Glutamatergic neuron (in vitro differentiated cells): ENCODE measurements around the gene HPCA. TPM values are rescaled to one million over a fixed set of nuclear protein-coding genes. Genes with fewer than 3 reads are reported as not detected.

ENCODE experiments used
- DNase-seq: peaks from one replicate; pipeline ENCODE4 v3.0.0; 2022
- H3K27ac Mint-ChIP-seq: one replicate; pipeline ENCODE4 v1.8.0; 2020; ENCODE audit warnings: mild to moderate bottlenecking, mixed read lengths, inconsistent platforms; ENCODE audit not compliant: unreplicated experiment
- H3K27me3 Mint-ChIP-seq: one replicate; pipeline ENCODE4 v1.8.0; 2020; ENCODE audit warnings: mild to moderate bottlenecking, moderate library complexity, mixed read lengths, inconsistent platforms; ENCODE audit not compliant: unreplicated experiment
- H3K36me3 Mint-ChIP-seq: one replicate; pipeline ENCODE4 v1.8.0; 2020; ENCODE audit warnings: mild to moderate bottlenecking, mixed read lengths, inconsistent platforms; ENCODE audit not compliant: unreplicated experiment
- H3K4me1 Mint-ChIP-seq: one replicate; pipeline ENCODE4 v1.8.0; 2020; ENCODE audit warnings: mild to moderate bottlenecking, low read depth, mixed read lengths, inconsistent platforms; ENCODE audit not compliant: unreplicated experiment
- H3K4me3 Mint-ChIP-seq: one replicate; pipeline ENCODE4 v1.8.0; 2020; ENCODE audit warnings: mild to moderate bottlenecking, mixed read lengths, inconsistent platforms; ENCODE audit not compliant: unreplicated experiment
- H3K9me3 Mint-ChIP-seq: one replicate; pipeline ENCODE4 v1.8.0; 2020; ENCODE audit warnings: mild to moderate bottlenecking, moderate library complexity, mixed read lengths, inconsistent platforms; ENCODE audit not compliant: unreplicated experiment
- total RNA-seq: library from RNA; stranded (reverse); fragmentation: NEBNext Ultra II Directional; extraction: Animal tissue kit (Norgen Biotek cat#: 25700); gene quantifications from one replicate; pipeline ENCODE4 v1.2.1, GENCODE V29; 2021; ENCODE audit not compliant: unreplicated experiment
- TF ChIP-seq, protein P1 (sequence below): fragments of 200-600 bp; sonication (generic); IDR thresholded peaks from one replicate; pipeline ENCODE4 v1.5.0; 2021; ENCODE audit not compliant: partially characterized antibody, unreplicated experiment

The HPCA gene
- total RNA-seq, 1 donor from 2014 or later = 156 TPM

DNA sequence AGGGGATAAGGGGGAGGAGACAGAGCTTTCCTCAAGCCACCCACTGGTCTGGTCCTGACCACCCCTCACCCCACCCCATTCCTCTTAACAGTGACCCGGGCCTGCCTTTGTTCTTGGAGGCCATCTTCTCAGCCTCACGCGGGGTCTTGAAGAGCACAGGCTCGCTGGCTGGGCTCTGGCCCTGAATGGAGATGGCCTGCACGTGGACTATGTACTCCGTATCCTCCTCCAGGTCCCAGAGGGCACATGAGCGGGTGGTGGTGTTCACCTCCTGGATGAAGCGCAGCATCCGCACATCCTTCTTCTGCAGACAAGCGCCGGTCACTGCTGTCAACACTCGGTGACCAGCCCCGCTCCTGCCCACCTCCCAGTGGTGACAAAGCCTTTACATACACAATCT lies 18.2 kb upstream of the HPCA start:
- no peak for DNase-seq
- Mint-ChIP-seq H3K4me3 (no peak overlapping the region), H3K27ac (no peak overlapping the region), H3K4me1 (peaks cover 18% of the 10 kb centered on the region), H3K36me3 (peaks cover 14% of the 10 kb centered on the region), H3K9me3 (peaks cover 23% of the 10 kb centered on the region), H3K27me3 (peaks cover 16% of the 10 kb centered on the region)
- TF ChIP-seq, protein P1, sequence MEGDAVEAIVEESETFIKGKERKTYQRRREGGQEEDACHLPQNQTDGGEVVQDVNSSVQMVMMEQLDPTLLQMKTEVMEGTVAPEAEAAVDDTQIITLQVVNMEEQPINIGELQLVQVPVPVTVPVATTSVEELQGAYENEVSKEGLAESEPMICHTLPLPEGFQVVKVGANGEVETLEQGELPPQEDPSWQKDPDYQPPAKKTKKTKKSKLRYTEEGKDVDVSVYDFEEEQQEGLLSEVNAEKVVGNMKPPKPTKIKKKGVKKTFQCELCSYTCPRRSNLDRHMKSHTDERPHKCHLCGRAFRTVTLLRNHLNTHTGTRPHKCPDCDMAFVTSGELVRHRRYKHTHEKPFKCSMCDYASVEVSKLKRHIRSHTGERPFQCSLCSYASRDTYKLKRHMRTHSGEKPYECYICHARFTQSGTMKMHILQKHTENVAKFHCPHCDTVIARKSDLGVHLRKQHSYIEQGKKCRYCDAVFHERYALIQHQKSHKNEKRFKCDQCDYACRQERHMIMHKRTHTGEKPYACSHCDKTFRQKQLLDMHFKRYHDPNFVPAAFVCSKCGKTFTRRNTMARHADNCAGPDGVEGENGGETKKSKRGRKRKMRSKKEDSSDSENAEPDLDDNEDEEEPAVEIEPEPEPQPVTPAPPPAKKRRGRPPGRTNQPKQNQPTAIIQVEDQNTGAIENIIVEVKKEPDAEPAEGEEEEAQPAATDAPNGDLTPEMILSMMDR = no peak

DNA sequence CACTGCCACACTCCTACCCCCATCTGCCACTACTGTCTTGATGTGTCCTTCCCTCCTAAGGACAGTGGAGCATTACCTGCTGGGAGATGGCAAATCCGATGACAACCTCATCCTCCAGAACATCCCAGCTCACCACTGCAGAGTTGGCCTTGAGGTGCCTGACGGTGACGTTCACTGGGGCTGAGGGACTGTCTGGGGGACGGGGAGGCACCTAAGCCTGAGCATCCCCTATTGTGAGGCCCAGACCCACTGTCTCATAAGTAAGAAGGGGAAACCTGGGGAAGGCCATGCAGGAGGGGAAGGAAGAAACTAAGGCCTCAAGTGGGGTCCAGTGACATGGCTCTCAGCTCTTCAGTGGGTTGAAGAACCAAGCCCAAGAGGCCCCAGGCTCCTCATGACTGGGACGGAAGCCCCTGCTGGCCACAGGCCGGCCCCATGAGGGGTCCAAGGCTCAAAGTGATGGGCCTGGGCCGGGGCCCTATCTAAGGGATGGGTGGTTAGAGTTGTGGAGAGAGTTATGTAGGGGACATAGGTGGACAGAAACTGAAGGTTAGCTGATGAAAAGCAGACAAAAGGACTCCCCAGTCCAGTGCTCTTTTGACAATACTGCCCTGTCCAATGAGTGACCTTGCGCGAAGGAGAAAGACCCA lies 17.4 kb upstream of the HPCA start:
- H3K4me3 Mint-ChIP-seq = peak overlapping the region; percentile 97
- H3K27me3 Mint-ChIP-seq = peaks cover 16% of the 10 kb centered on the region
- peaks cover 17% of the 10 kb centered on the region for H3K4me1 Mint-ChIP-seq
- peaks cover 23% of the 10 kb centered on the region for H3K9me3 Mint-ChIP-seq
- peak overlapping the region; percentile 92 for H3K27ac Mint-ChIP-seq
- peaks cover 14% of the 10 kb centered on the region for H3K36me3 Mint-ChIP-seq
- TF ChIP-seq, protein P1 = no peak
- no peak for DNase-seq

DNA sequence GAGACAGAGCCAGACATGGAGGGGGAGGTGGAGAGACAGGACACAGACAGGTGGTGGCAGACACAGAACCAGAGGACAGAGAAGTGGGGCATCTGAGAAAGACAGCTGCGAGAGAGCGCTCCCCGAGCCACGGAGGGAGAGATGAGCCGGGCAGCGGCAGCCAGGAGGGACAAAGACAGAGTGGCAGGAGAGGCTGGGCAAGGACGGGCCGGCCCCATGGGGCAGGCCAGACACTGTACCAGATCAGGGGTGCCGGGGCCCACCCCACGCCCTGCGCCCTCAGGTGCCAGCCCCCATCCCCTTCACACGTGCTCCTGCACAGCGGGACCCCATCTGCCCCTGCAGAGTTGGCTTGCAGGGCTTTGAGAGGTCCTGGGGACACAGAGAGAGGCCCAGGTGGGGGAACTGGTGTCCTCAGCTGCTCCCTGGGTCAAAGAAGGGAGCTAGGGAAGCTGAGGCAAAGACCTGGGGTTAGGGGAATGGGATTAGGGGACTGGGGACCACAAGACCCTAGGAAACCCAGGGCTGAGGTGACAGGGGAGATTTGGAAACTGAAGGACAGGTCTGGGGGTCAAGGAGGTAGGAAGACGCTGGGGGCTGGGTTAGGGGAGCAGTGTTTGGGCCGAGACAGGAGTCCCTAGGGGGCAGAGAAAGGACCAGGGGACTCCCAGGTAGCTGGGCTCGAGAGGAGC lies 16.2 kb upstream of the HPCA start:
- peak overlapping the region; percentile 97 for H3K4me3 Mint-ChIP-seq
- H3K27ac Mint-ChIP-seq = peak overlapping the region; percentile 92
- peaks cover 22% of the 10 kb centered on the region for H3K4me1 Mint-ChIP-seq

DNA sequence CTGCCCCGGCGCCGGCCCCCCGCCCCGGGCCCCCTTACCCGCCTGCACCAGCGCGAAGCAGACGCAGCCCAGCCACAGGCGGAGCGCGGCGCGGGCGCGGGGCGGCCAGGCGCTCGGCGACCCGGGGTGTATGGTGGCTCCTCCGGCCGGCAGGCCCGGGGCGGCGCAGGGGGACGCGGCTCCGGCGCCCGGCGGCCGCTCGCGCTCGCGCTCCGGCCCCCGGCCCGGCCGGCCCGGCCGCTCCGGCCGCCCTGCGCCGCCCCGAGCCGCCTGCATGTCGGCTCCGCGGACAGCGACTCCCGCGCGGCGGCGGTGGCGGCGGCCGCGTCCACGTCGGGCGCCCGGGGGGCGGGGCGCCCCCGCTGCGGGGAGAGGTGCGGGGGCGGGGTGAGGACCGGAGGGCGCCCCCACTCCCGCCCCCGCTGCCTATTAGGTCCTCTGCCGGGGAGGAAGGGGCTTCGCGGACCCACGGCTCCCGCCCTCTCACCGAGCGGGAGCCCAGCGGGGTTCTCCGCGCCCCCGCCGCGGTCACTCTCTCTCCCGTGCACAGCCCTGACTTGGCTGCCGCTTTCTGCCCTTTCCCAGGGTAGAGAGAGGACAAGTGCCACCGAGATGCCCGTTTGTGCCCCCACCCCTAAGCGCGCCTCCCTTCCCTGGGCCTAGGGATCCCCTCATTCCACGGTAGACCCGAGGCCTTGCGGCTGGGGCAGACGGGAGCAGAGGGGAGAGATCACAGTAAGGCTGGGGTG lies 15.5 kb upstream of the HPCA start, which contains the start of gene FNDC5:
Gene FNDC5, minus strand, starts transcription at position 298 of the 749 bp plus-strand sequence.
- Mint-ChIP-seq H3K9me3 (peaks cover 31% of the 10 kb centered on the region), H3K4me3 (peak within 1 kb of the TSS; percentile 97), H3K4me1 (peaks cover 28% of the 10 kb centered on the region), H3K27me3 (peaks cover 16% of the 10 kb centered on the region), H3K27ac (peak within 1 kb of the TSS; percentile 98), H3K36me3 (peaks cover 14% of the 10 kb centered on the region)
- TF ChIP-seq, protein P1 = no peak
- DNase-seq = peak; percentile 63

More for the DNA sequence above, 16.2 kb upstream of the HPCA start:
- Mint-ChIP-seq H3K27me3 (peaks cover 16% of the 10 kb centered on the region), H3K9me3 (peaks cover 28% of the 10 kb centered on the region), H3K36me3 (peaks cover 14% of the 10 kb centered on the region)
- TF ChIP-seq, protein P1 = no peak
- DNase-seq = peak; percentile 46
